GM10248 (cell line): Measurements from ENCODE around the gene UNC45B.
"Not testable (repeated sequence)": the region's sequence is repeated elsewhere in the genome, so short reads cannot be mapped to it uniquely, and the experiment has no call there.

Source experiments
- CTCF ChIA-PET: fragments of 300-600 bp; sonication (Branson Sonifier 250); formaldehyde crosslinking; extraction: SDS; loops from one replicate; lab custom pipeline; 2021; ENCODE audit warnings: antibody characterized with exemption; lab: Yijun Ruan, JAX
- POLR2A ChIA-PET: fragments of 350-650 bp; sonication (Branson Sonifier 250); formaldehyde crosslinking; extraction: SDS; loops from one replicate; lab custom pipeline; 2020; ENCODE audit warnings: antibody characterized with exemption; lab: Yijun Ruan, JAX
- DNase-seq: peaks from one replicate; pipeline ENCODE4 v3.0.0; 2012; ENCODE audit errors: extremely low spot score
- CTCF ChIP-seq: IDR thresholded peaks from 2 replicates; pipeline ENCODE4 v1.5.1; 2012; ENCODE audit warnings: mild to moderate bottlenecking, low read depth; ENCODE audit errors: extremely low read depth, missing control alignments, control extremely low read depth

Gene UNC45B

GRCh38 chr17:35147375-35147905 lies at the start of gene UNC45B:
Gene UNC45B (plus strand): TSS chr17:35147817. CDS start chr17:35148264, 447 bp downstream.
- POLR2A ChIA-PET, result no interaction called here
- DNase-seq, result no peak
- CTCF ChIA-PET, result no interaction called here
- TF ChIP-seq CTCF, result no peak

- ChIA-PET POLR2A (interaction anchor here (0.6 kb wide), 1 partner anchor 66 kb away, joined by 3 read pairs; no protein-coding TSS in a partner anchor), CTCF (interaction anchor here (1.0 to 1.1 kb wide), 2 partner anchors 20 to 158 kb away, joined by 3 read pairs; no protein-coding TSS in a partner anchor)
- no peak for TF ChIP-seq CTCF
- no peak for DNase-seq
Observed at GRCh38 chr17:35099908-35100307, 47.7 kb upstream of the UNC45B start.

- TF ChIP-seq CTCF, result no peak
- POLR2A ChIA-PET, result no interaction called here
- CTCF ChIA-PET, result no interaction called here
- no peak for DNase-seq
Observed at GRCh38 chr17:35101036-35101435, 46.6 kb upstream of the UNC45B start.

GRCh38 chr17:35101725-35102124 lies 45.9 kb upstream of the UNC45B start:
- no peak for TF ChIP-seq CTCF
- no peak for DNase-seq
- ChIA-PET POLR2A (no interaction called here), CTCF (interaction anchor here (2.7 to 3.3 kb wide), 2 partner anchors 12 to 18 kb away, joined by 15 to 21 read pairs; partner anchors contain the start of gene RAD51D)

GRCh38 chr17:35103271-35103670 lies 44.3 kb upstream of the UNC45B start:
- no peak for TF ChIP-seq CTCF
- CTCF ChIA-PET, result interaction anchor here (1.5 to 3.3 kb wide), 3 partner anchors 11 to 16 kb away, joined by 6 to 21 read pairs (median 15); partner anchors contain the start of gene RAD51D

GRCh38 chr17:35104844-35105450 lies 42.7 kb upstream of the UNC45B start:
- TF ChIP-seq CTCF, result no peak
- CTCF ChIA-PET, result interaction anchor here (2.3 to 3.3 kb wide), 2 partner anchors 15 kb away, joined by 17 to 21 read pairs; partner anchors contain the start of gene RAD51D
- POLR2A ChIA-PET, result no interaction called here
- DNase-seq, result no peak

More at GRCh38 chr17:35103271-35103670, 44.3 kb upstream of the UNC45B start:
- POLR2A ChIA-PET, result no interaction called here
- DNase-seq, result no peak

- CTCF ChIA-PET, result interaction anchor here (0.9 to 3.1 kb wide), 3 partner anchors 8 to 21 kb away, joined by 3 to 8 read pairs (median 6); partner anchors contain the start of gene RAD51D
- POLR2A ChIA-PET, DNase-seq: not testable (repeated sequence)
Observed at GRCh38 chr17:35110791-35111190, 36.8 kb upstream of the UNC45B start.
